MM.1S (cell line): Measurements from ENCODE around the gene WDFY2.

Source experiments
- CTCF ChIP-seq: fragments of 300-600 bp; sonication (generic); IDR thresholded peaks from 2 replicates; pipeline ENCODE4 v1.5.1; 2016; ENCODE audit warnings: antibody characterized with exemption, low read length, mixed read lengths
- EZH2 ChIP-seq: fragments of 300-600 bp; sonication (generic); optimal IDR thresholded peaks from 2 replicates; pipeline ENCODE3; 2017; ENCODE audit warnings: low read depth, mild to moderate bottlenecking, antibody characterized with exemption, low read length, mixed read lengths

GRCh38 chr13:51794964-51795363 lies 210.7 kb downstream of the WDFY2 start:
- TF ChIP-seq CTCF (no peak), EZH2 (no peak)
